K562 (cell line): ENCODE data around the gene ABCC1. TPM values are rescaled to one million over a fixed set of nuclear protein-coding genes. Genes with fewer than 3 reads are reported as not detected.

Experiments
- ATAC-seq: fragments of 200-7000 bp; cut with Tn5 transposase; 3 replicates; pipeline ENCODE4 v1.9.1; 2020; ENCODE audit warnings: moderate library complexity
- BruUV-seq: library from RNA; stranded (reverse); fragments of 400-500 nt; replicated peaks from 2 replicates; lab custom pipeline; 2021; lab: Mats Ljungman, UMichigan
- CTCF ChIA-PET: fragments of 300-600 bp; formaldehyde crosslinking; extraction: SDS; loops from one replicate; lab custom pipeline; 2021; ENCODE audit warnings: low intra/inter-chr PET ratio; lab: Yijun Ruan, JAX
- POLR2A ChIA-PET: fragments of 300-600, 350-650 bp; sonication (Branson Sonifier 250); formaldehyde crosslinking; extraction: SDS; loops from one replicate; lab custom pipeline; 2021; ENCODE audit warnings: antibody characterized with exemption, inconsistent platforms; lab: Yijun Ruan, JAX
- DNase-seq, 4 experiments: peaks; one replicate each; pipeline versions ENCODE4 v3.0.0 to v3.0.0-alpha.2; 2011 to 2018; ENCODE audit warnings: low spot score in 3 of 4, mixed read lengths in 3 of 4; ENCODE audit errors: extremely low read depth in 1 of 4
- FAIRE-seq: peaks from 2 replicates; lab custom pipeline; 2011; peaks lifted over from hg19 to GRCh38; lab: Jason Lieb, UNC
- H2AFZ ChIP-seq: 2 replicates; pipeline ENCODE4 v1.6.0; 2011; ENCODE audit warnings: low read depth, low read length, control low read depth, inconsistent platforms
- H3K27ac ChIP-seq: fragments of 200-600 bp; 3 replicates; pipeline ENCODE4 v1.8.0; 2011; ENCODE audit warnings: low read depth, mild to moderate bottlenecking, control low read depth, inconsistent platforms, low read length, moderate library complexity, mixed read lengths; ENCODE audit errors: extremely low read depth
- H3K27me3 ChIP-seq, 2 experiments: fragments of 300-600 bp in 1 of 2; 2 replicates in 1 of 2; 3 replicates in 1 of 2; pipeline versions ENCODE4 v1.6.0 to v1.8.0; 2011; ENCODE audit warnings: inconsistent platforms in 2 of 2, low read length in 2 of 2, mild to moderate bottlenecking in 1 of 2, mixed read lengths in 1 of 2, moderate library complexity in 1 of 2; ENCODE audit not compliant: control insufficient read depth in 2 of 2, insufficient read depth in 2 of 2
- H3K36me3 ChIP-seq: fragments of 300-600 bp; 3 replicates; pipeline ENCODE4 v1.8.0; 2011; ENCODE audit warnings: mild to moderate bottlenecking, low read length, inconsistent platforms; ENCODE audit not compliant: control insufficient read depth, insufficient read depth
- H3K4me1 ChIP-seq, 2 experiments: fragments of 200-600 bp in 1 of 2; replicated peaks in 1 of 2; 2 replicates in 1 of 2; 3 replicates in 1 of 2; pipeline versions ENCODE4 v1.5.1 to v1.8.0; 2011; ENCODE audit warnings: inconsistent platforms in 2 of 2, low read length in 2 of 2, mild to moderate bottlenecking in 1 of 2, mixed read lengths in 1 of 2, moderate library complexity in 1 of 2; ENCODE audit not compliant: control insufficient read depth in 2 of 2, insufficient read depth in 2 of 2
- H3K4me2 ChIP-seq: 2 replicates; pipeline ENCODE4 v1.6.1; 2011; ENCODE audit warnings: low read length, control low read depth, inconsistent platforms, mixed read lengths; ENCODE audit not compliant: insufficient read depth
- H3K4me3 ChIP-seq: fragments of 200-600 bp; sonication (generic), shearing (Covaris generic); 2 replicates; pipeline ENCODE4 v1.5.1; 2016; ENCODE audit warnings: control low read depth, inconsistent platforms
- H3K79me2 ChIP-seq: fragments of 200-600 bp; 3 replicates; pipeline ENCODE4 v1.8.0; 2011; ENCODE audit warnings: low read length, inconsistent platforms; ENCODE audit not compliant: control insufficient read depth, insufficient read depth
- H3K9ac ChIP-seq, 2 experiments: 2 replicates each; pipeline versions ENCODE4 v1.6.0 to v1.6.1; 2011; ENCODE audit warnings: low read depth in 2 of 2, low read length in 2 of 2, control low read depth in 1 of 2, inconsistent platforms in 1 of 2, mild to moderate bottlenecking in 1 of 2, mixed read lengths in 1 of 2; ENCODE audit not compliant: insufficient read depth in 1 of 2
- H3K9me1 ChIP-seq: one replicate; pipeline ENCODE4 v1.6.0; 2011; ENCODE audit warnings: inconsistent platforms, mild to moderate bottlenecking, low read length, moderate library complexity; ENCODE audit not compliant: control insufficient read depth, insufficient read depth
- H3K9me3 ChIP-seq: replicated peaks from 2 replicates; pipeline ENCODE4 v1.5.1; 2011; ENCODE audit warnings: low read depth, low read length, inconsistent platforms; ENCODE audit not compliant: control insufficient read depth, insufficient read depth
- H4K20me1 ChIP-seq: replicated peaks from 2 replicates; pipeline ENCODE4 v1.6.1; 2011; ENCODE audit warnings: low read length, inconsistent platforms, mixed read lengths; ENCODE audit not compliant: control insufficient read depth, insufficient read depth
- ARID1B ChIP-seq: fragments of 450-650 bp; IDR thresholded peaks from 2 replicates; pipeline ENCODE4 v1.6.1; 2016; ENCODE audit warnings: antibody characterized with exemption, mild to moderate bottlenecking, inconsistent platforms
- FOXJ3 ChIP-seq: sonication (generic); formaldehyde crosslinking; IDR thresholded peaks from 2 replicates; pipeline ENCODE4 v1.4.0; 2020; ENCODE audit warnings: mild to moderate bottlenecking, missing genetic modification reagents
- FOXM1 ChIP-seq, 2 experiments: fragments of 450-650 bp in 1 of 2; sonication (generic) in 1 of 2; formaldehyde crosslinking in 1 of 2; IDR thresholded peaks; 2 replicates each; pipeline versions ENCODE4 v1.6.1 to v1.9.0; 2017 to 2022; ENCODE audit warnings: low read depth in 2 of 2, mild to moderate bottlenecking in 2 of 2, missing genetic modification reagents in 1 of 2, moderate library complexity in 1 of 2
- GTF2A2 ChIP-seq: IDR thresholded peaks from 2 replicates; pipeline ENCODE4 v1.6.1; 2016; ENCODE audit warnings: mild to moderate bottlenecking, missing genetic modification characterization, missing compliant biosample characterization
- HNRNPUL1 ChIP-seq: fragments of 200-400 bp; formaldehyde crosslinking; IDR thresholded peaks from 2 replicates; pipeline ENCODE4 v1.6.1; 2017; ENCODE audit warnings: low read length
- KAT7 ChIP-seq: sonication (generic); formaldehyde crosslinking; IDR thresholded peaks from 2 replicates; pipeline ENCODE4 v1.8.0; 2022; ENCODE audit warnings: missing genetic modification reagents, mild to moderate bottlenecking, borderline replicate concordance
- MAFG ChIP-seq: fragments of 450-650 bp; conservative IDR thresholded peaks from 2 replicates; pipeline ENCODE4 v1.6.1; 2016; ENCODE audit warnings: missing genetic modification characterization, missing compliant biosample characterization
- MAFK ChIP-seq: IDR thresholded peaks from 2 replicates; pipeline ENCODE4 v1.6.1; 2011; ENCODE audit warnings: low read length, improper control_type of control experiment
- POLR2AphosphoS5 ChIP-seq: IDR thresholded peaks from 2 replicates; pipeline ENCODE4 v1.6.1; 2011; ENCODE audit warnings: mild to moderate bottlenecking, low read depth, low read length, moderate library complexity; ENCODE audit not compliant: control insufficient read depth, insufficient read depth
- RBM14 ChIP-seq: fragments of 200-400 bp; formaldehyde crosslinking; IDR thresholded peaks from 2 replicates; pipeline ENCODE4 v1.6.1; 2018; ENCODE audit warnings: low read depth, mild to moderate bottlenecking, low read length, moderate library complexity, borderline replicate concordance; ENCODE audit not compliant: insufficient read depth
- RBM25 ChIP-seq: fragments of 200-400 bp; formaldehyde crosslinking; IDR thresholded peaks from 2 replicates; pipeline ENCODE4 v1.6.1; 2018; ENCODE audit warnings: low read length, low read depth, moderate library complexity; ENCODE audit not compliant: severe bottlenecking
- YY1 ChIP-seq, 3 experiments: IDR thresholded peaks; 2 replicates each; pipeline ENCODE4 v1.6.1; 2011; ENCODE audit warnings: low read length in 2 of 3, mild to moderate bottlenecking in 2 of 3, moderate library complexity in 2 of 3, borderline replicate concordance in 1 of 3, control low read depth in 1 of 3, low read depth in 1 of 3; ENCODE audit not compliant: insufficient read depth in 3 of 3, insufficient replicate concordance in 2 of 3, control insufficient read depth in 1 of 3, insufficient read length in 1 of 3; ENCODE audit errors: extremely low read depth in 1 of 3
- ZNF316 ChIP-seq: fragments of 450-650 bp; IDR thresholded peaks from 2 replicates; pipeline ENCODE4 v1.6.1; 2016
- WGBS: fragments of 100-300 bp; shearing (Covaris generic); methylation state at CpG from one replicate; pipeline ENCODE4 v1.1.6; 2016; ENCODE audit warnings: low coverage, mixed read lengths; ENCODE audit not compliant: insufficient coverage; ENCODE audit errors: missing lambda C conversion rate; 5-methylcytosine and 5-hydroxymethylcytosine counted together
- in situ Hi-C: fragments of 300-500 bp; cut with MboI; formaldehyde crosslinking; loops from 4 replicates; pipeline ENCODE4 v1.15.0; 2018; ENCODE audit warnings: inconsistent platforms, mixed read lengths
- intact Hi-C: fragments of 100-400 bp; cut with micrococcal nuclease; formaldehyde crosslinking; loops from 2 replicates; pipeline ENCODE4 v1.14.2; 2022
- polyA plus RNA-seq, 8 experiments: library from polyadenylated mRNA; depleted of rRNA in 4 of 8; stranded (reverse) in 5 of 8; unstranded in 3 of 8; fragments of >200 nt; fragmentation: Nextera tagmentation in 2 of 8; fragmentation: Illumina TruSeq in 1 of 8; extraction: Ambion mirVana in 2 of 8; extraction: Trizol in 1 of 8; gene quantifications; 2 replicates each; pipeline versions ENCODE4 v1.2.1 to v1.2.3, GENCODE V29; 2011 to 2014; ENCODE audit warnings: inconsistent platforms in 1 of 8, missing spikeins in 1 of 8
- total RNA-seq, 7 experiments: library from RNA; depleted of rRNA in 6 of 7; stranded (reverse); fragments of >200 nt in 6 of 7; fragmentation: Illumina TruSeq in 2 of 7; extraction: Trizol in 2 of 7; gene quantifications; 2 replicates each; pipeline versions ENCODE4 v1.2.1 to v1.2.3, GENCODE V29; 2011 to 2021; ENCODE audit warnings: low replicate concordance in 1 of 7
- TF ChIP-seq, protein P1 (sequence below), 2 experiments: fragments of 450-650 bp; IDR thresholded peaks; 2 replicates each; pipeline ENCODE4 v1.6.1; 2016

The ABCC1 gene
- total and polyA plus RNA-seq, 9 of the 15 experiments (the other 6 are each of a cell fraction or from before 2014, with no cell fraction given): 3.9 to 41.6 (median 10.0) TPM

DNA sequence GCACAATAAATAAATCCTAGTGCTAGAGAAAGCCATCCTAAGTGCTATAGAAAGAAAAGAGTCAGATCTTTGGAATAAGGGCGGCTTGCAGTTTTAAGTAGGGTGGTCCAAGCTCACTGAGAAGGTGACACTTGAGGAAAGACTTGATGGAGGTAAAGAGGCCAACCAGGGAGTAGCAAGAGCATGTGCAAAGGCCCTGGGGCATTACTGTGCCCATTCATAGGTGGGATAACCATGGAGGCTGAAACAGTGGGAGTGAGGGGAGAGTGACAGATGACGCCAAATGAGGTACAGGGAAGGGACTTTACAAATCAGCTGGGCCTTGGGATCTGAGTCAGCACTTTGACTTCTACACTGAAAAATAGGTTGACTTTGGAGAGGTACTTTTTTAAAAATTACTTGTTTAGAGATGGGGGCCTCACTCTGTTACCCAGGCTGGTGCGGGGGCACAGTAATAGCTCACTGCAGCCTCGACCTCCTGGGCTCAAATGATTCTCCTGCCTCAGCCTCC, 115.5 kb downstream of the ABCC1 start:
- no peaks in the 10 kb centered on the region for H3K9me3 ChIP-seq
- FAIRE-seq (no peak), DNase-seq (no peak), ATAC-seq (no peak)
- no TSS peak for BruUV-seq
- peaks cover 0 to 4% of the 10 kb centered on the region in 2 experiments; a peak in 1 of 5 replicates for H3K4me1 ChIP-seq
- POLR2A ChIA-PET: no interaction called here
- in situ Hi-C loops (no loop called here), intact Hi-C loops (no loop called here)
- no peak overlapping the region for H3K4me2 ChIP-seq
- no peak overlapping the region for H3K4me3 ChIP-seq
- H3K36me3 ChIP-seq: peaks cover 66% of the 10 kb centered on the region; the same call in 2 of the 3 replicates
- H3K9me1 ChIP-seq: peaks cover 2% of the 10 kb centered on the region
- H4K20me1 ChIP-seq: peaks cover 4% of the 10 kb centered on the region; the same call in 1 of the 2 replicates
- H3K9ac ChIP-seq: no peak overlapping the region
- 93% methylated on average over 4 of the region's 4 CpGs for WGBS
- no peaks in the 10 kb centered on the region for H3K27me3 ChIP-seq
- CTCF ChIA-PET: no interaction called here
- no peaks in the 10 kb centered on the region for H3K79me2 ChIP-seq
- H2AFZ ChIP-seq: no peak overlapping the region
- H3K27ac ChIP-seq: no peak overlapping the region
- no peak for TF ChIP-seq KAT7 (CRISPR knock-in tag)
- TF ChIP-seq FOXM1 (IDR thresholded peaks at IDR 0.05; ENCODE audit: low read depth): no peak
- no peak for TF ChIP-seq FOXM1 (CRISPR knock-in tag; IDR thresholded peaks at IDR 0.05; ENCODE audit: low read depth)
- TF ChIP-seq, protein P1, sequence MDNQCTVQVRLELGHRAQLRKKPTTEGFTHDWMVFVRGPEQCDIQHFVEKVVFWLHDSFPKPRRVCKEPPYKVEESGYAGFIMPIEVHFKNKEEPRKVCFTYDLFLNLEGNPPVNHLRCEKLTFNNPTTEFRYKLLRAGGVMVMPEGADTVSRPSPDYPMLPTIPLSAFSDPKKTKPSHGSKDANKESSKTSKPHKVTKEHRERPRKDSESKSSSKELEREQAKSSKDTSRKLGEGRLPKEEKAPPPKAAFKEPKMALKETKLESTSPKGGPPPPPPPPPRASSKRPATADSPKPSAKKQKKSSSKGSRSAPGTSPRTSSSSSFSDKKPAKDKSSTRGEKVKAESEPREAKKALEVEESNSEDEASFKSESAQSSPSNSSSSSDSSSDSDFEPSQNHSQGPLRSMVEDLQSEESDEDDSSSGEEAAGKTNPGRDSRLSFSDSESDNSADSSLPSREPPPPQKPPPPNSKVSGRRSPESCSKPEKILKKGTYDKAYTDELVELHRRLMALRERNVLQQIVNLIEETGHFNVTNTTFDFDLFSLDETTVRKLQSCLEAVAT (IDR thresholded peaks at IDR 0.05): no peak
- TF ChIP-seq RBM25: peak; percentile 76
- TF ChIP-seq GTF2A2 (tag): no peak
- TF ChIP-seq YY1 (IDR thresholded peaks at IDR 0.05; ENCODE audit: borderline replicate concordance in 1 of 3, control insufficient read depth in 1 of 3, extremely low read depth in 1 of 3, insufficient read depth in 3 of 3, insufficient read length in 1 of 3, insufficient replicate concordance in 2 of 3, low read depth in 1 of 3, low read length in 2 of 3): no peak
- no peak for TF ChIP-seq FOXJ3
- peak; percentile 81 for TF ChIP-seq ZNF316
- TF ChIP-seq MAFK: peak; percentile 31; the same call in 1 of the 2 replicates
- 0 out of 2 replicates have a peak, but pooled peaks have one; percentile 37 for TF ChIP-seq MAFG (tag)
- TF ChIP-seq ARID1B: no peak
- no peak for TF ChIP-seq POLR2AphosphoS5
- TF ChIP-seq RBM14: no peak
- TF ChIP-seq HNRNPUL1: no peak
